GM18909 (cell line): ENCODE data around the gene RBMS3.

Experiments
- ATAC-seq: cut with Tn5 transposase; IDR thresholded peaks from one replicate; pipeline ENCODE4 v1.9.1; 2021; ENCODE audit warnings: mild to moderate bottlenecking; ENCODE audit not compliant: unreplicated experiment, poor library complexity

RBMS3 gene

DNA sequence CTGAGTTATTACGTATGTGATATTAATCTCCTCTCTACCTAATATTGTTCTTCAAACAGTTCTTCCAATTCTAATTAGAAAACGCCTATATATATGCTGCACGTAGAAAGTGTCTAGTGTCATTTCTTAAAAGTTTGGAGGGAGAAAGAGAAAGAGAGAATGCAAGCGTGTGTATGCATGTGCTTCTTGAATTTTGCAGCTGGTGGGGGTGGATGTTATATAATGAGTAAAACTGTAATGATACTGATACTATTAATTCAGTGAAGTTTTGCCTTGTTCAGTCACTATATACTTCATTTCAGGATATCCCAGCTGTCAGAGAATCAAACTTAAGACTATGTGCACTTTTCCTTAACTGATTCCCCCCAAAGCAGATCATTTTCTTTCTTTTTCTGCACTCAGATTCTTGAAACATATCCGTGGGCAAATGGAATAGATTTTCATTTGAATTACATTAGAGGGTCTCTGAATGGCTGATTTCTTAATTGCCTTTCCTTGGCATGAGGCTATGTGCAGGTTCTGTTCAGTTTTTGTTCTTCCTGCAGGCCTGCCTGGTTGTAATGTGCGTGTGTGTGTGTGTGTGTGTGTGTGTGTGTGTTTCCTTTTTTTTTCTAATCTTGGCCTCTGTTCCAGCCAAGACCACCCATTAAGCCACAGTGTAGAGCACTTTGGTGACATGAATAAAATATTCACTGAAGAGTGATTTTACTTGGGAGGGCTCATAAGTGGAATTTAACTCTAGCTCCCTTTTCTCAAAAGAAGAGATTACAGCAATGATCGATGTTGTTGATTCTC lies 617.5 kb downstream of the RBMS3 start:
- ATAC-seq = no peak

DNA sequence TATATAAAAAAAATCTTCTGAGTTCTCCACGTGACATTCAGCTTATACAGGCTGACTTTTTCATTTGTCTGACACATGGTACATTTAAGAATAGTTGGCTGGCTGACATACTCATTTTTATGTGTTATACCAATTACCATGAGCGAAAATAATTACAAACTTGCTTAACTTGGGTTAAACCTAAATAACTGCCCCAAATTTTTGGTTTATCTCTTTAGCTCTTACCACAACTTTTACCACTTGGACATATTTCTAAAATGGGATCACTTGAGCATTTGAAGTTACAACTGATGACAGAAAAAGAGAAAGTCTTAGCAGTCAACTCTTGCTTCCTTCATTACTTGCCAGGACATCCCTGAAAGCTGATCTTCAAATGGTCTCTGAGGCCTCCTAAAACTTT lies 618.1 kb downstream of the RBMS3 start:
- ATAC-seq = no peak

DNA sequence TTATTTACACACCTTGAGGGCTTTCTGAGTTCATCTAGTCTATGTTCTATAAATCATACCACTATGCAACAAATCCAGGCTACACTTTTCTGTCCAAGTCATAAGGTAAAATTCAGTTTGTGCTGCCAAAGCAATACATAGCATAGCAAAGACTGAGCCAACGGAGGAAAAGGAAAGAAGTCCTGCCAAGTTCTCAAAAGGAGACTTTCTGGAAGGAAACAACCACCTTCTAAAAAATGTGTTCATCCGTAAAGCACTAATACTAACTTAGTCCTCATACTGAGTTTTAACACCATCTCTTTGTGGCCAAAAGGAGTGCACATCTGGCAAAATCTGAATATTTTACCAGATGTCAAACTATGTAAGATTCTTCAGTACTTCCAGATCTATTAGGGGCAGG lies 620.2 kb downstream of the RBMS3 start:
- no peak for ATAC-seq

DNA sequence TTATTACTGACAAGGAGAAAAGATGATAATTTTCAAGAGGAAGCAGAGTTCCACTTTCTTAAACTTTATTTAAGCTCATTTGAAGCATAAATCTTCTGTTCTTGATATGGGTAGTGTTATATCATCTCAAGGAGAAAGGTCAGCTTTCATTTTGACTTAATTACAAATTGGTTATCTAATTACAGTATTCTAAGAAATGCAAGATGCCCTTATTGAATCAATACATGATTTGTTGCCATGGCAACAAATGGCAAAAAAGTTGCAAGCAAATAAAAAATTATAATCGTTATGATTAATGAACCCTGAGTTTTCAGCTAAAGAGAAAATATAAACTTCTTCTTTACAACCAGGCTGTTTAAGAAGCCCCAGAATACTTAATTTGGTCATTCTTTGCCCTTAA lies 622.7 kb downstream of the RBMS3 start:
- ATAC-seq = no peak

DNA sequence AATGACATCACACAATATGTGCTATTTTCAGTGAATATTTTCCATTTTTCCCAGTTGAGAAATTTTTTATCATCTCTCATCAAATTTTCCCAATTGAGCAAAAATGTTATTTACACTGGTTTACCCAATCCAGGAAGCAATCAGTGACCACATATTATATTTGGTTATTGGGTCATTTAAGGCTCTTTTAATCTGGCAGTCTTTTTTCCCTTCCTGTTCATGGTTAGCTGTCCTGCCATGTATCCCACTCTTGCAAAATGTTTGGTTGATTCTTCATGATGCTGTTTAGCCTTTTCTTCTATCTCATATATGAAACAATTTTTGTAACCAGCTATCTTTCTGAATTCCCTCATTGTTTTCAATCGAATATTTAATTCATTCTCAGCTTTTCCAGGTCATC lies 626.0 kb downstream of the RBMS3 start:
- ATAC-seq = no peak

DNA sequence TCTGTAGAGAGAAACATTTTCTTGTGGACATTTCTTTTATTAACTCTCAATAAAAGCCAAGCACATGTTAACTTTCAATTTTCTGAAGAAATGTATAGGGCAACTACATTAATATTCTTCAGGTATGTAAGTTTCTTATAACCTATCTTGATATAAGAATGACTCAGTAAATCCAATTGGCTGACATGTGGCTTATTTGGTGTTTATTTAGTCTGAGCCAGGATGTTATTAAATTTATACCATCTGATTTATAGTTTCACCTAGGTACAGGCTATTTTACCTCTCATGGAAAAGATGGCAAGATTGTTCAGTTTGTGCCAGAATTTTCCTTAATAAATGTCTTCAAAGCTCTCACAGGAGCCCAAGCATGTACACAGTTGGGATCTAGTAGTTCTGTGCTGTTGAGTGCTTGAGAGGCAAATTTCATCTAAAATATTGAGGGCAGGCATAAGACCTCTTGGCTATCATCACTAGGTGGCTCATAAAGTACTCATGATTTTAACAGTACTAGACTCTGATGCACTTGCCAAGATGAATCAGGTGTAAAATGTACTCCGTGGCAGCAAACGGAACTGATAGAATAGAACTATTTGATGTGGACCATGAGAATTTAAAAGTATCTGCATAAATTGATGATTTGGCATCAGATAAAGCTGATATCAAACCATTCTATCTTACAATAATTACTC lies 631.9 kb downstream of the RBMS3 start:
- no peak for ATAC-seq

DNA sequence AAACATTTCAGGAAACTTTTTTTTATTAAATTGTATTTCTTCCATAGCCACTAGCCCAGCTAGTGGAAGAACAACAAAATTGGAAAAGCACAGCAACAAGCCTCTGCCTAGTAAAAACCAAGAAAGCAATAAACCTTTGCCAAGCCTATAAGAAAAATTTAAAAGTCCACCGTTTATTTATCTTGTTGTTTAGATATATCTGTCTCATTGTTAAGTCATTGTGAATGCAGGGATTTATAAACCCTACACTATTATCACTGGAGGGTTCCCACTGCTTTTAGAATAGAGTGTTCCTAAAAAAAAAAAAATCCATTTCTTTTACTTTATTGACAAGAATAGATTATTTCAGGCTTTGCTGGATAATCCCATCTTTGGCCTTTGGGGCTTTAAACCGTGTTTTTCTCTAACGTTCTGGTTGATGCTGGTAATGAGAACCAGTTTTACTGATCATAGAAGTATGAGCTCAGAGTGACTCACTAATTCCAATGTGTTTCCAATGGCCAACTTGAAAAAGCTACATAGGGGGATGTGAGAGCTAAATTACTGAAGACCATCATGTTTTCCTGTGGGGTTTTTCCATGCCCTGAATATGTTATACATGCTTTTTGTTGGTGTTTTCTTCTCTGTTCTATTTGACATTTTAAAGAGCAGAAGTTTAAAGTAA lies 634.1 kb downstream of the RBMS3 start:
- ATAC-seq = no peak

DNA sequence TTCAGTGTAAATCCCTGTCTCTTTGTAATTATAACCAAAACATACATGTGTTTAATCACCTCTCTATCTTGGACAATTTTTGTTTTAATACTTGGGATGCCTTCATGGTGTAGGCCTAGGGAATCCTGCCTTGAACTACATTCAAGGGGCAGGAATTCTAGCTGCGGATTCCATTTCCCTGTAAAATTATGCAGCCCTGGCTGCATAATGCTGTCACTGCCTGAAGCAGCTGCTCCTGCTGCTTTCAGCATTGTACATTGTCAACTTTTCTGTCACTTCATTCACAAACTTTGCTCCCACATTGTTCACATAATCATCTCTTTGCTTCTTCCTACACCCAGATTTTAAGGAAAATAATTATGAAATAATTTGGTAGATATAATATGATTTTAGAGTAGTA lies 638.7 kb downstream of the RBMS3 start:
- no peak for ATAC-seq

DNA sequence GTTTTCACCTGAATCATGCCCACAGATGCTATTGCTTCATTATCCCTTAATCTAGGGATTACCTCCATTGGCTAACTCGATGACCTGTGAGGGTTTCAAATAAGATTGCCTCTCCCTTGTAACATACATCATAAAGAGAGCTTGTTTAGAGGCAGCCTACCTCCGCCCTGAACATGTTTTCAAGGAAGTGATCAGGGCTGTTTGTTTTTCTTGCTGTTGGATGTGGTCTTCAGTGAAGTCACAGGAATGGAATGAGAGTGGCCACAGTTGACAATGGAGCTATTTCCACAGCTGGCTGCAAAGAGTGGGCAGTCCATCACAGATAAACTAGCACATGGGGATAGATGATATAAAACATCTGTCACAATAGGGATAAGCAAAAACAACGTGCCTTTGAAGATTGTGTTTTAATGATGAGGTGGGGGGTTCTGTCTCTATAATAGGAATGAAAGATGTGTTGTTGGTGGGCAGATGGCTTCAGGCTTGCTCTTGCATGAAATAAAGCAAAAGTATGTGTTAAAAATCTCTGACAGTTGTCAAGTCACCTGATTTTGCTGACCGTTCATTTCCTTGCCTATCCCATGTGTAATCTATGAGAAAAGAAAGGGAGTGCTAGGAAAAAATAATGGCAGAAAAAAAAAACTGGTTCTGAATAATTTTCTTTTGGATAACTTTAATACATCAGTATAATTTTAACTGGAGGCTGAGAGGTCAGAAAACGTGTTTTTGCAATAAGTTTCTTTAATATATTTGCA lies 642.3 kb downstream of the RBMS3 start:
- ATAC-seq = no peak

DNA sequence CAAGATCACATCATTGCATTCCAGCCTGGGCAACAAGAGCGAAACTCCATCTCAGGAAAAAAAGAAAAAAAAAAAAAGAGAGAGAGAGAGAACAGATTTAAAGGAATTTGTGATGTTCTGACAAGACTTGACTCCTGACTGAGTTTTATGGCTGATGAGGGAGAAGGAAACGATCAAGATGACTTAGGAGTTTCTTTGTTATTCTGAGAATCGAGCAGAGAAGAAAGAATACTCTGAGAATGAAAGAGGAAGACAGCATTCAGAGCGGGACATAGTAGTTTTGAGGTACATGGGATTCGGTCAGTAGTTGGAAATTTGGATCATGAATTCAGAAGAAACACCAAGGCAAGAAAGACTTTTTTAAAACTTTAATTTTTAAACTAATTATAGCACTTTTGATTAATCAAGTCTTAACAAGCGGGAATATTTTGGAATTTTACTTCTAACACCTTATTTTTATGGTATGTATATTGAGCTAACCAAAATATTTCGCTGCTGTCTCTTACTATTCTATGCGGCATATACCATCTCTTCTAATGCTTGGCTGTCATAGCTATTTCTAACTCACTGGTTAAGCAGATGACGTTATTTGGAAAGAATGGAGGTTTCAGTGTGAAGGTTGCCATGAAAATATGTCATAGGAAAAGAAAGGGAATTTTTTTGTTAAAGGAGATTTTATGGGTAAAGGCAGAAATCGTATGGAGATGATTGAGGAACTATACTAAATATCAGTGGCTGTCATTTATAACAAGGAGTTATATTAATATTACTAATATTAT lies 644.1 kb downstream of the RBMS3 start:
- ATAC-seq = no peak

DNA sequence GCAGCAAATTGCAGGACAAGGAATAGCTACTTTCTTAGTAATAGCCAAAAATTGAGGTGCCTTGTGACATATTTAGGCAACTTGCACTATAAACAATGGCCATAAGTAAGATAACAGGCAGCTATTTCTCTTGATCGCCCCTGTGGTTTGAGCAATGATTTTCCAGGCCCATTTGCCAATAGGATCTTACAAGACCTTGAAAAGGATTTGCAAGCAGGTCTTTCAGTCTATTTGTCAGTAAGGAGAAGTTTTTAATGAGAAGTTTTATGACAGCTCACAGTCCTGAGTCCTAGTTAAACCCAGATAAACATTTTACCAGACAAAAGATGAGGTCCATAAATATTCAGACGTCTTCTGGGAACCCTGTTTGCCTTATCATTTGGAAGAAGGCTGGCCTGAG lies 645.5 kb downstream of the RBMS3 start:
- no peak for ATAC-seq

DNA sequence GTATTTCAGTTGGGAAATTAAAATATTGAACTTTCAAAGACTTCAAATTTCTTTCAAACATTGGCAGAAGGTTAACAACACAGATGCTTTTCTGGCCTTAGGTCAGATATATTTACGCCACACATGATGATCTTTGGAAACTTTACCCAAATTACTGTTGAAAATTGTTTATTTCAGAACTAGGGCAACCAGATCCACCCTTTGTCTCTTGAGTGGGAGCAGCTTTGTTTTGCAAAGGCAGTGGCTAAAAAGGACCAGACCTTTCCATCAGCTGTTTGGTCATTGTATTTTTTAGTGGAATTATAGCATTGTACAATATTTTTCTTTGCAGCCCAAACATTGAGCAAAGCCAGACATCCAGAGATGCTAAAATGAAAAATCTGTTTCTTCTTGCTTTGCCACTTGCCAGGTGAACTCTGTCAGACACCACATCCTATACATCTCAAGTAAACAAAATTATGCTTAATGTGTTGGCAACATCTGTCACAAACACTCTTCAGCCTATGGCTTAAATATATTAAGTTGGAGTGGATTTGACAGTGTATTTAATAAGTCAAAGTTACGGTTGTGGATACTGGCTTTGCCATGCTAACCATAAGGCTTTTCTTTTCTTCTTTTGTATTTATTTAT lies 651.9 kb downstream of the RBMS3 start:
- no peak for ATAC-seq

DNA sequence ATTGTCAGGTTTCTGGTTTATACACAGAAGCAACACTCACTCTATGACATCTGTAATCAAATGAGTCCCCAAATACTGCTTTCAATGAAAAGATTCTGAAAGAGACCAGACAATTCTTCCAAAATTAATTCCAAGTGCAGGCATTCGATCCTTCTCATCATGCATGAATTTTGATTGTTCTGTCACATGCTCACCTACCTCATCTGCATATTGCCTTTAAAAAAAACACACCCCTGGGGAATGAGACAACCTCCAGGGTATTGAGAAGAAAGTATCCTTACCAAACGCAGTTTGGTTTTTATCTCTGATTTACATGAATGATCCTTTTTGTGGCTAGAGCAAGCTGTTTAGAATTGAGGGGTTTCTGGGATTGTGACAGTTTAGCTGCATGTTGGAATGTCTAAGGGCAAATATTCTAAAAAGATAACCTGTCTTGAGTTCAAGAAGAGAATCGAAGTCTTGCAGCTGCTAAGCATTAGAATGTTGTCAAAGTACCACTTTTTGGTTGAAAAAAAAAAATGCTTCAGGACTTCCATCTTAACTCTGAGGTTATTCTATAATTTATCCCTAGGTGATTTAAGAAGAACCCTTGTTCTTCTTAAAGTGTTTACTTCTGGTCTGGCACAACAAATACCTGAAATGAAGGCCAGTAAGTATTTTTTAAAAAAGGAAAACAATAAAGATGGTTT lies 653.1 kb downstream of the RBMS3 start:
- no peak for ATAC-seq

DNA sequence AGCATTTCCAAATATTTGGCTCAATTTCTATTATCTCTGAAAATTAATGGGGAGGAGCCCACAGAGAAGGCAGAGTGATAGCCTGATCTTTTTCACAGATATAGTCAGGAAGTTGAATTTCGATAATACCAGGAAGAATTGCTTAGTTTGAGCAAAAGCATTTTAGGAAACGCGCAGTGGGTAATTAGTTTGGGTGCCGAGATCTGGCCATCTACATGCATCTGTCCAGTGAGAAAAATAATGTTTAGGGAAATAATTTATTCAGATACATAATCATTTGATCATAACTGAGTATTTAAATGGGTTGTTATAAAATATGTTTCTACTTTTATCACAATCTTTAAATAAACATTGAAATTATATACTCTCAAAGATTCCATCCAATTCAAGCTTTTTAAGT lies 653.9 kb downstream of the RBMS3 start:
- no peak for ATAC-seq

DNA sequence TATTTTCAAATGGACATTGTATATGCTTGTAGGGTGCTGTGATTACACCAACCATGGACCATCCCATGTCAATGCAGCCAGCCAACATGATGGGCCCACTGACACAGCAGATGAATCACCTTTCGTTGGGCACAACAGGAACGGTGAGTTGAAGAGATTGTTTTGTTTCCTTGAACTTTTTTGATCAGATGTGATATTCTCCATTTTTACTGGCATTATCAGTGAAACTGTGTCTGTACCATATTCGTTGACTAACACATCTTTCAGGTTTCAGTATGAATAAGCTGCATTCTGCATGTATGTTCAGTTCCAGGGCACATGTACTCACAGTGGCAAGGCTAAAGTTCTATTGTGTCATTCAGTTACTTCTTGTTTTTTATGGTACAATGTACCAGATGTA lies 655.2 kb downstream of the RBMS3 start:
- ATAC-seq = peak; percentile 89

DNA sequence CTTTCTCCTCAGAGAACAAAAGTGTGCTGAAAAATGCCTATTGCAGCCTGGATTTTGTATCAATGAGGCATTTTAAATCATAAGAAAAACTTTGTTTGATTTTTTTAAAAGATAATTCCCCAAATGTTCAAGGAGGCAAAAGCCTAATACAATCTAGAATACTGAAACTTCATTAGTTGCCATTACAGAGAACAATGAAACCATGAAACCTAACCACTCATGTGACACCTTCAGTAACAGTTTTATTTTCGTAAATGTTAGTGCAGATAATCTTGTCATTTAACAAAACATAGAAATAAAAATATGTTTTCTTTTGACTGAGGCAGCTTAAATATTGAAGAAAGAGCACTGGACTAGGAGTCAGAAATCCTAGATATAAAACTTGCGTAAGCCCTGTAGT lies 655.9 kb downstream of the RBMS3 start:
- ATAC-seq = peak; percentile 36

DNA sequence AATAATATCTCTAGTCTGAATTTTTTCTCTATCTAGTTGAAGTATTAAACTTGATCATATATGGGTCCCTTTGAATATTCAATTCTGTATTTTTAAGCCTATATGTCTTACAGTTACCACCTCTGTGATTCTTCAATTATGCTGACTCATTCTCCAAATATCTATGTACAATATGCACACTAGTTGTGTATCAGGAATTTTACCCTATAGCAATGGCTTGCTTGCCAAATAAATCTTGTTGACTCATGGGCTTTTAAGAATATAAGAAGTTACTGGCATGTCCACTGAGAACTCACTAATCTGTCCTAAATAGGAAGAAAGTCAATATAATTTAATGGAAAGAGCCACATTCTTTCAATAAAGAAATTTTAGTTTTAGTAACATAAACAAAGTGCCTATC lies 656.3 kb downstream of the RBMS3 start:
- ATAC-seq = no peak

DNA sequence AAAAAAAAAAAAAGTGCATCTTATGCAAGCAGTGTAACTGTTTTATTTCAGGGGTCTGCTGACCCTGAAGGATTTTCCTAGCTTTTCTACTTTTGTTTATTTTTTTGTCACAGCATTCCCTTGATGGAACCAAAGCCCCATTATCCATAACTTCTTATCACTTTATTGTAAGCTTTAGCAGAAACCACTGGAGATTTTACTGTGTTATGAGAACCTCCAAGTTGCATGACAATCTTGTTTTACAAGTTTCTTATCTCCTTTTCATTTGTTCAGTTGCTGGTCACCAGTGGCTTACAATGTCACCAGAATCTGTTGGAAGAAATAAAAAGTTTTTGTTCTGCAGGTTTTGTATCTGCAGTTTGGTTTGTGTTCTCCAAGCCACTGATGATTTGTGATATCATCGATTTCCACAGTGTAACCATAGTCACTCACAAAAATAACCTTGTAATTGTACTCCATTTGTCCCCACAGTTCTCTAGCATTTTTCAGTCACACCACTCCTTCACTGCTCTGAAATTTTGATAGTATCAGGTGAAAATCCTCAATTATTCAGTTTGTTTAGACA lies 660.0 kb downstream of the RBMS3 start:
- ATAC-seq = no peak

DNA sequence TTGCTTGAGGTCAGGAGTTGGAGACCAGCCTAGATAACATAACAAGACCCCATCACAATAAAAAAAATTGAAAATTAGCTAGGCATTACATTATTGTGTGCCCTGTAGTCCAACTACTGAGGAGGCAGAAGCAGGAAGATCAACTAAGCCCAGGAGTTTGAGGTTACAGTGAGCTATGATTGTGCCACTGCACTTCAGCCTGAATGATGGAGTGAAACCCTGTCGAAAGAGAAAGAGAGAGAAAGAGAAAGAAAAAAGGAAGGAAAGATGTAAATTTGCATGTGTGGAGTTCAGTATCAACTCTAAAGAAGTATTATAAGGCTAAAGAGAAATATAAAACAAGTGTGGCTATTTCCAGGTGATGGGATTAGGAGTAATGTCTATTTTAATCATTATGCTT lies 661.4 kb downstream of the RBMS3 start:
- no peak for ATAC-seq
